ENCODE results near the gene NDUFAF5. TPM values are rescaled to one million over a fixed set of nuclear protein-coding genes. Genes with fewer than 3 reads are reported as not detected.

Gene NDUFAF5
- polyA plus RNA-seq, 1 experiment: 6.3 TPM

- TF ChIP-seq CTCF (IDR thresholded peaks at IDR 0.05; ENCODE audit: insufficient read depth, low read depth, low read length): peak; percentile 73
- ChIA-PET CTCF (interaction anchor here (0.6 to 2.3 kb wide), 12 partner anchors 8 to 779 kb away, joined by 3 to 10 read pairs (median 4); no protein-coding TSS in a partner anchor), POLR2A (interaction anchor here (0.5 kb wide), 1 partner anchor 30 kb away, joined by 4 read pairs; no protein-coding TSS in a partner anchor)
- Histone ChIP-seq H3K36me3 (ENCODE audit: control insufficient read depth, insufficient read depth, low read length) (peaks cover 8% of the 10 kb centered on the region), H3K27me3 (ENCODE audit: control insufficient read depth, insufficient read depth, low read length) (no peaks in the 10 kb centered on the region), H3K4me3 (ENCODE audit: low read depth, low read length) (no peak overlapping the region)
- no peak for DNase-seq (ENCODE audit: low read depth)
Measured at GRCh38 chr20:13788167-13788834, 3.5 kb downstream of the NDUFAF5 start.

DNA sequence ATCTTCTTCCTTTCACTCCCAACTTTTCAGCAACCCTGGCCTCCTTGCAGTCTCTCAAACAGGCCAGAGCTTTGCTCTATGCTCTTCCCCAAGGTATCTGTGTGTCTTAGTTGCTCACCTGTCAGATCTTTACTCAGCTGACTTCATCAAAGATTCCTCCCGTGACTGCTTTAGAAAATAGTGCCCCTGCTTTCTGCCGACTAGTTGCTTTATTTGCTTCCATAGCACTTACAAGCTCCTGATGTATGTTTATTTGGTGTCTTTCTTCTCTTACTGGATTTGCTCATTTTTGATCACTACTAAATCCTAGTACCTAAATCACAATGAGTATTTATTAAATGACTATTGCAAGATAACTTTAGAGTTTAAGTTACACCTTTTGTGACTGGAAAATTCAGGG is 5.9 kb downstream of the NDUFAF5 start:
- DNase-seq (ENCODE audit: low read depth): no peak
- ChIA-PET CTCF (interaction anchor here (1.4 kb wide), 1 partner anchor 13 kb away, joined by 4 read pairs; no protein-coding TSS in a partner anchor), POLR2A (no interaction called here)
- TF ChIP-seq CTCF (IDR thresholded peaks at IDR 0.05; ENCODE audit: insufficient read depth, low read depth, low read length): no peak
- Histone ChIP-seq H3K36me3 (ENCODE audit: control insufficient read depth, insufficient read depth, low read length) (peaks cover 12% of the 10 kb centered on the region), H3K4me3 (ENCODE audit: low read depth, low read length) (no peak overlapping the region), H3K27me3 (ENCODE audit: control insufficient read depth, insufficient read depth, low read length) (no peaks in the 10 kb centered on the region)

GRCh38 chr20:13791540-13792459 is 7.0 kb downstream of the NDUFAF5 start:
- H3K36me3 ChIP-seq (ENCODE audit: control insufficient read depth, insufficient read depth, low read length): peaks cover 12% of the 10 kb centered on the region
- no peak overlapping the region for H3K4me3 ChIP-seq (ENCODE audit: low read depth, low read length)
- no peaks in the 10 kb centered on the region for H3K27me3 ChIP-seq (ENCODE audit: control insufficient read depth, insufficient read depth, low read length)
- POLR2A ChIA-PET: no interaction called here
- no peak for TF ChIP-seq CTCF (IDR thresholded peaks at IDR 0.05; ENCODE audit: insufficient read depth, low read depth, low read length)
- no peak for DNase-seq (ENCODE audit: low read depth)
- CTCF ChIA-PET: interaction anchor here (0.6 to 1.4 kb wide), 3 partner anchors 11 to 1278 kb away, joined by 3 to 4 read pairs (median 3); no protein-coding TSS in a partner anchor

DNA sequence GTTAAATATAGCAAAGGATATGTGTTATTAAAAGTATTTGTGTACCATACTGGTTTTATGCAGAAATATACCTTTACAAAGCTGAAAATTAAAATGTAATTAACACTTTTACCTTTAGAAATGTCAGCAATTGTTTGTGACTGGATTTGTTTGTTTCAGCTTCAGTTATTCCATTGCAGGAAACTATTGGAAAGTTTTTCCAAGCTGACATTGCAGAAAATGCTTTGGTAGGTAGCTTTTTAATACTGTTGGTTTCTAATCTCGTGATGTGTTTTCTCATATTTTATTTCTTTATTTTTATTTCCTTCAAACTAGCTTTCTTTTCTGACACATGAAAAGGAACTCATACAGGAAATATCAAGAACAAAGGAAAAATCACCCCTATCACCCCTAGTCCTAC is 8.2 kb downstream of the NDUFAF5 start:
- no peak for DNase-seq (ENCODE audit: low read depth)
- H3K27me3 ChIP-seq (ENCODE audit: control insufficient read depth, insufficient read depth, low read length): no peaks in the 10 kb centered on the region
- POLR2A ChIA-PET: no interaction called here
- CTCF ChIA-PET: interaction anchor here (0.7 to 1.2 kb wide), 3 partner anchors 8 to 350 kb away, joined by 3 to 4 read pairs (median 3); partner anchors contain the start of genes ESF1 and NDUFAF5
- H3K36me3 ChIP-seq (ENCODE audit: control insufficient read depth, insufficient read depth, low read length): peaks cover 9% of the 10 kb centered on the region
- TF ChIP-seq CTCF (IDR thresholded peaks at IDR 0.05; ENCODE audit: insufficient read depth, low read depth, low read length): no peak
- H3K4me3 ChIP-seq (ENCODE audit: low read depth, low read length): no peak overlapping the region

GRCh38 chr20:13794667-13795066 is 9.8 kb downstream of the NDUFAF5 start:
- H3K27me3 ChIP-seq (ENCODE audit: control insufficient read depth, insufficient read depth, low read length): no peaks in the 10 kb centered on the region
- ChIA-PET POLR2A (no interaction called here), CTCF (interaction anchor here (1.0 to 1.9 kb wide), 2 partner anchors 23 to 26 kb away, joined by 3 to 5 read pairs; no protein-coding TSS in a partner anchor)
- no peak for TF ChIP-seq CTCF (IDR thresholded peaks at IDR 0.05; ENCODE audit: insufficient read depth, low read depth, low read length)
- no peak overlapping the region for H3K4me3 ChIP-seq (ENCODE audit: low read depth, low read length)
- DNase-seq (ENCODE audit: low read depth): no peak
- peaks cover 8% of the 10 kb centered on the region for H3K36me3 ChIP-seq (ENCODE audit: control insufficient read depth, insufficient read depth, low read length)

Data from BJ (cell line).